Prostate gland (tissue), 2 donors: ENCODE measurements around the gene VWF.

Source experiments
- CTCF ChIP-seq, 4 experiments: fragments of 200-600 bp in 2 of 4; fragments of 450-650 bp in 2 of 4; sonication (generic) in 2 of 4; IDR thresholded peaks; 1 replicate in 3 of 4; 2 replicates in 1 of 4; pipeline ENCODE4 v1.5.1; 2016 to 2019; ENCODE audit warnings: antibody characterized with exemption in 4 of 4, mild to moderate bottlenecking in 2 of 4, moderate library complexity in 2 of 4
- POLR2A ChIP-seq: fragments of 450-650 bp; IDR thresholded peaks from one replicate; pipeline ENCODE4 v1.6.1; 2016; ENCODE audit warnings: antibody characterized with exemption, mild to moderate bottlenecking

GRCh38 chr12:6165395-6165794, 40.9 kb upstream of the VWF start:
- TF ChIP-seq CTCF (IDR thresholded peaks at IDR 0.05) (no peak), POLR2A (no peak)
